ENCODE measurements around the gene TBL3. TPM values are rescaled to one million over a fixed set of nuclear protein-coding genes. Genes with fewer than 3 reads are reported as not detected.

Gene TBL3
- total RNA-seq, 1 donor from 2014 or later = 30.8 TPM

GRCh38 chr16:1977875-1978268 lies 6.0 kb downstream of the TBL3 start:
- peaks cover 2% of the 10 kb centered on the region for H3K4me1 Mint-ChIP-seq (ENCODE audit: low read depth)
- no peaks in the 10 kb centered on the region for H3K9me3 Mint-ChIP-seq (ENCODE audit: low read depth)
- no peak for DNase-seq (ENCODE audit: low spot score, unreplicated experiment)
- peaks cover 36% of the 10 kb centered on the region for H3K27me3 Mint-ChIP-seq
- TF ChIP-seq CTCF (IDR thresholded peaks at IDR 0.05; ENCODE audit: unreplicated experiment) = no peak
- H3K27ac Mint-ChIP-seq = no peak overlapping the region
- peaks cover 7% of the 10 kb centered on the region for H3K36me3 Mint-ChIP-seq (ENCODE audit: insufficient read depth)
- no peak overlapping the region for H3K4me3 Mint-ChIP-seq (ENCODE audit: low read depth)

GRCh38 chr16:1978476-1979120 lies 6.7 kb downstream of the TBL3 start:
- H3K27me3 Mint-ChIP-seq = peaks cover 40% of the 10 kb centered on the region
- TF ChIP-seq CTCF (IDR thresholded peaks at IDR 0.05; ENCODE audit: unreplicated experiment) = no peak

GRCh38 chr16:1979271-1980029 lies 7.6 kb downstream of the TBL3 start:
- no peak for DNase-seq (ENCODE audit: low spot score, unreplicated experiment)
- peaks cover 40% of the 10 kb centered on the region for H3K27me3 Mint-ChIP-seq
- no peak for TF ChIP-seq CTCF (IDR thresholded peaks at IDR 0.05; ENCODE audit: unreplicated experiment)
- peaks cover 5% of the 10 kb centered on the region for H3K4me1 Mint-ChIP-seq (ENCODE audit: low read depth)
- H3K9me3 Mint-ChIP-seq (ENCODE audit: low read depth) = no peaks in the 10 kb centered on the region
- no peak overlapping the region for H3K4me3 Mint-ChIP-seq (ENCODE audit: low read depth)
- no peak overlapping the region for H3K27ac Mint-ChIP-seq
- H3K36me3 Mint-ChIP-seq (ENCODE audit: insufficient read depth) = peaks cover 7% of the 10 kb centered on the region

More at GRCh38 chr16:1978476-1979120, 6.7 kb downstream of the TBL3 start:
- Mint-ChIP-seq H3K4me3 (ENCODE audit: low read depth) (no peak overlapping the region), H3K4me1 (ENCODE audit: low read depth) (peaks cover 5% of the 10 kb centered on the region), H3K9me3 (ENCODE audit: low read depth) (no peaks in the 10 kb centered on the region), H3K27ac (no peak overlapping the region), H3K36me3 (ENCODE audit: insufficient read depth) (peaks cover 7% of the 10 kb centered on the region)
- DNase-seq (ENCODE audit: low spot score, unreplicated experiment) = no peak

- Mint-ChIP-seq H3K36me3 (ENCODE audit: insufficient read depth) (peaks cover 6% of the 10 kb centered on the region), H3K9me3 (ENCODE audit: low read depth) (no peaks in the 10 kb centered on the region), H3K4me1 (ENCODE audit: low read depth) (peaks cover 10% of the 10 kb centered on the region), H3K27ac (no peak overlapping the region), H3K4me3 (ENCODE audit: low read depth) (no peak overlapping the region), H3K27me3 (peaks cover 40% of the 10 kb centered on the region)
- TF ChIP-seq CTCF (IDR thresholded peaks at IDR 0.05; ENCODE audit: unreplicated experiment) = no peak
- DNase-seq (ENCODE audit: low spot score, unreplicated experiment) = no peak
Measured at GRCh38 chr16:1980030-1980769, 8.3 kb downstream of the TBL3 start.

GRCh38 chr16:1980770-1981087 lies 8.9 kb downstream of the TBL3 start:
- H3K36me3 Mint-ChIP-seq (ENCODE audit: insufficient read depth) = peaks cover 6% of the 10 kb centered on the region
- no peak overlapping the region for H3K4me3 Mint-ChIP-seq (ENCODE audit: low read depth)
- TF ChIP-seq CTCF (IDR thresholded peaks at IDR 0.05; ENCODE audit: unreplicated experiment) = no peak
- no peak for DNase-seq (ENCODE audit: low spot score, unreplicated experiment)
- H3K27me3 Mint-ChIP-seq = peaks cover 40% of the 10 kb centered on the region
- no peaks in the 10 kb centered on the region for H3K9me3 Mint-ChIP-seq (ENCODE audit: low read depth)
- no peak overlapping the region for H3K27ac Mint-ChIP-seq
- peaks cover 11% of the 10 kb centered on the region for H3K4me1 Mint-ChIP-seq (ENCODE audit: low read depth)

Measured in progenitor cell of endocrine pancreas (in vitro differentiated cells).